GM04504 (cell line): ENCODE results near the gene EYS.

ENCODE experiments used
- DNase-seq: peaks from one replicate; pipeline ENCODE4 v3.0.0-alpha.2; 2012; ENCODE audit warnings: low read depth

Gene EYS

GRCh38 chr6:64955435-64955848 is 751.6 kb downstream of the EYS start:
- no peak for DNase-seq

- DNase-seq = no peak
Measured at GRCh38 chr6:64949257-64949656, 757.8 kb downstream of the EYS start.

- DNase-seq = no peak
Measured at GRCh38 chr6:64948261-64948660, 758.8 kb downstream of the EYS start.

- no peak for DNase-seq
Measured at GRCh38 chr6:64945450-64945849, 761.6 kb downstream of the EYS start.

- no peak for DNase-seq
Measured at GRCh38 chr6:64932486-64932885, 774.5 kb downstream of the EYS start.

GRCh38 chr6:64930681-64931080 is 776.3 kb downstream of the EYS start:
- no peak for DNase-seq

GRCh38 chr6:64926051-64926450 is 781.0 kb downstream of the EYS start:
- DNase-seq = no peak

GRCh38 chr6:64920257-64920656 is 786.8 kb downstream of the EYS start:
- no peak for DNase-seq

GRCh38 chr6:64914124-64914523 is 792.9 kb downstream of the EYS start:
- DNase-seq = no peak

GRCh38 chr6:64912966-64913365 is 794.1 kb downstream of the EYS start:
- DNase-seq = no peak

GRCh38 chr6:64908104-64908503 is 798.9 kb downstream of the EYS start:
- no peak for DNase-seq

GRCh38 chr6:64904616-64905015 is 802.4 kb downstream of the EYS start:
- no peak for DNase-seq

- DNase-seq = no peak
Measured at GRCh38 chr6:64902596-64902995, 804.4 kb downstream of the EYS start.

- no peak for DNase-seq
Measured at GRCh38 chr6:64896939-64897338, 810.1 kb downstream of the EYS start.

GRCh38 chr6:64895945-64896344 is 811.1 kb downstream of the EYS start:
- DNase-seq = no peak

GRCh38 chr6:64890609-64891008 is 816.4 kb downstream of the EYS start:
- no peak for DNase-seq

- no peak for DNase-seq
Measured at GRCh38 chr6:64889144-64889543, 817.9 kb downstream of the EYS start.

- no peak for DNase-seq
Measured at GRCh38 chr6:64874776-64875175, 832.2 kb downstream of the EYS start.

- DNase-seq = no peak
Measured at GRCh38 chr6:64872633-64873032, 834.4 kb downstream of the EYS start.

GRCh38 chr6:64861039-64861651 is 845.9 kb downstream of the EYS start:
- DNase-seq = no peak

GRCh38 chr6:64860203-64860602 is 846.8 kb downstream of the EYS start:
- no peak for DNase-seq

- no peak for DNase-seq
Measured at GRCh38 chr6:64850121-64850520, 856.9 kb downstream of the EYS start.

- DNase-seq = no peak
Measured at GRCh38 chr6:64848467-64848866, 858.6 kb downstream of the EYS start.

GRCh38 chr6:64847396-64847795 is 859.6 kb downstream of the EYS start:
- no peak for DNase-seq

- no peak for DNase-seq
Measured at GRCh38 chr6:64838726-64839125, 868.3 kb downstream of the EYS start.
